HG02840 (cell line): ENCODE measurements around the gene SAP30L.

Experiments used
- ATAC-seq: cut with Tn5 transposase; IDR thresholded peaks from one replicate; pipeline ENCODE4 v1.9.1; 2021; ENCODE audit warnings: mild to moderate bottlenecking, moderate library complexity, moderate number of reproducible peaks; ENCODE audit not compliant: unreplicated experiment, low FRiP score

The SAP30L gene, protein sequence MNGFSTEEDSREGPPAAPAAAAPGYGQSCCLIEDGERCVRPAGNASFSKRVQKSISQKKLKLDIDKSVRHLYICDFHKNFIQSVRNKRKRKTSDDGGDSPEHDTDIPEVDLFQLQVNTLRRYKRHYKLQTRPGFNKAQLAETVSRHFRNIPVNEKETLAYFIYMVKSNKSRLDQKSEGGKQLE

GRCh38 chr5:154445422-154446194 lies at the start of gene SAP30L:
TSS of gene SAP30L (plus strand) at chr5:154445997. CDS start at chr5:154446605, 608 bp downstream.
- ATAC-seq = peak; percentile 91

- ATAC-seq = no peak
Measured at GRCh38 chr5:154396128-154396527, 49.7 kb upstream of the SAP30L start.

GRCh38 chr5:154397652-154398406 lies 48.0 kb upstream of the SAP30L start:
- no peak for ATAC-seq

- no peak for ATAC-seq
Measured at GRCh38 chr5:154400678-154401077, 45.1 kb upstream of the SAP30L start.

GRCh38 chr5:154401355-154401754 lies 44.4 kb upstream of the SAP30L start:
- ATAC-seq = no peak

DNA sequence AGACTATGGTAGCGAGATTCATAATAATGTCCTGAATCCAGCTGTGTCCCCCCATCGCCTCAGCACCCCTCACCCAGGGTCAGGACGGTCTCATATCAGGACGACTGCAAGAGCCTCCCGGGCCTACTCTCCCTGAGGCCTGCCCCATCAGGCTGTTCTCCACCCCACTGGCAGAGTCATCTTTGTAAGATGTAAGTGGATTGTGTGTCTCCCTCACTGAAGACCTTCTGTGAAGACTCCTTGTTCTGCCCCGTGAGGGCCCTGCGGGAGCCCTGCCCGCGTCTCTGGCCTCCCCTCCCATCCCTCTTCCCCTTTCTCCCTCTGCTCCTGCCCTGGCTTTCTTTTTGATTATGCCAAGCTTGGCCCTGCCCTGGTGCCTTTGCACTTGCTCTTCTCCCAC lies 43.9 kb upstream of the SAP30L start:
- ATAC-seq = no peak

- no peak for ATAC-seq
Measured at GRCh38 chr5:154402611-154403010, 43.2 kb upstream of the SAP30L start.

GRCh38 chr5:154403234-154403633 lies 42.6 kb upstream of the SAP30L start:
- ATAC-seq = no peak

DNA sequence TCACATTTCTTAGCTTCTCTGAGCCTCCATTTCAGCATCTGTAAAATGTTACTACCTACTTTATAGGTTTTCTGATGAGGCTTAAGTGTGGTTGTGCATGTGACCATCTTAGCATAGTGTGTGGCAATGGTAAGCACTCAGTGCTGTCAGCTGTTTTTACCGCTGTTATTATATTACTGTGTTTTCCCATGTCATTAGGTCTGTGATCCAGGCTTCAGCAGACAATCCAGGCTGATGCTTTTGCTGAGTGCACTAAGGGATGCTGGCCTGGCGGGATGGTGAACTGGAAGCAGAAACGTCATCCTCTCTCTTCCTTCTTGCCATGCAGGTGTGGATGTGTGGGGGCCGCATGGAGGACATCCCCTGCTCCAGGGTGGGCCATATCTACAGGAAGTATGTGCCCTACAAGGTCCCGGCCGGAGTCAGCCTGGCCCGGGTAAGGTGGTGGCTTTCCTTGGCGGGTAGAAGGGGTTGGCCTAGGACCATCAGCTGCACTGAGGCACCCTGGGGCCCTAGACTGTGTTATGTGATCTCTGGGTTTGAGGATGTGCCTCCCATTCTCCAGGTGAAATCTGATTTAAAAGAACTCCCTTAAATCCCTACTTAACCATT lies 41.9 kb upstream of the SAP30L start:
- no peak for ATAC-seq

DNA sequence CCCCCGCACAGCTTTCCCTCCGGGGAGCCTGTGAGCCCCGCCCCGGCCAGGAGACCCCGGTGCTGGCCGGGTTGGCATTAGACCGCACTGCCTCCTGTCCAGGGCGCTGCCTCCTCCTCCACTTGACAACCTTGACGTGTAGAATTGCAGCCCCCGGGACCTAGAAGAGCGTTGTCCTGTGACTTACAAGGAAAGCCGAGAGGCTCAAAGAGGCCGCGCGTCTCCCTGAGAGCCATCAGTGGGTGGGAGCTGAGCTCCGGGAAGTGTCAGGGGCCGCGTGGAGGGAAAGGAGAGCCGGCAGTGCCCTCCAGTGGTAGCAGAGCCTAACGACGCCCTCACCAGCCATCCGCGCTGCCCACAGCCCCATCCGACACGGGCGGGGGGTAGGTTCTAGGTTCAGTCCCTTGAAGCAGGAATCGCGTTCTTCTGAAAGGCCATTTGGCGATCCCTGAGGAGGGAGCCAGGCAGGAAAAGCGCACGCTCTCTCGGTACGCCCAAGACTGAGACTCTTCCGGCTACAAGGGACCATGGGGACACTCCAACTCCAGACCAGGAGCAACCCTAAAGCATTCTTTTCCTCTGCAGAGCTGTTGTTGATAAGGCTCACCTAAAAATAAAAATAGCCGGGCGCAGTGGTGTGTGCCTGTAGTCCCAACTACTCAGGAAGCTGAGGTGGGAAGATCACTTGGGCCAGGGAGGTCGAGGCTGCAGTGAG lies 40.6 kb upstream of the SAP30L start:
- ATAC-seq = peak; percentile 85

GRCh38 chr5:154406231-154406630 lies 39.6 kb upstream of the SAP30L start:
- no peak for ATAC-seq

- ATAC-seq = no peak
Measured at GRCh38 chr5:154406826-154407225, 39.0 kb upstream of the SAP30L start.

- ATAC-seq = no peak
Measured at GRCh38 chr5:154408811-154409210, 37.0 kb upstream of the SAP30L start.

DNA sequence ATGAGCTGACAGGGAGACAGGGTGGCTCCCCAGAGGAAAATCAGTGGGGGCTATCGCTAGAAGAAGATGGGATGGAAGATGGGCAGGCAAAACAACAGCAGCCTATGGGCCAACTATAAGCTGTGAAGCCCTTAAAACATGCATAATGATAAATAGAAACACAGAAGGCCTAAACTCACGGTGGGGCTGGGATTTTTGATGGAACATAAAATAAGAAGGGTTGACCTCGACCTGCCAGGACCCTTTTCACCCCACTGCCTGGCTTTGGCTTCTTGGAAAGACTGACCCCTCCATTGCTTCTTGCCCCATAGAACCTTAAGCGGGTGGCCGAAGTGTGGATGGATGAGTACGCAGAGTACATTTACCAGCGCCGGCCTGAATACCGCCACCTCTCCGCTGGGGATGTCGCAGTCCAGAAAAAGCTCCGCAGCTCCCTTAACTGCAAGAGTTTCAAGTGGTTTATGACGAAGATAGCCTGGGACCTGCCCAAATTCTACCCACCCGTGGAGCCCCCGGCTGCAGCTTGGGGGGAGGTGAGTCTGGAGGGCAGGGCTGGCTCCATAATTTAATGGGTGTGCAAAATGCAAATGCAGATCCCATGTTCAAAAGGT lies 36.5 kb upstream of the SAP30L start:
- ATAC-seq = no peak

DNA sequence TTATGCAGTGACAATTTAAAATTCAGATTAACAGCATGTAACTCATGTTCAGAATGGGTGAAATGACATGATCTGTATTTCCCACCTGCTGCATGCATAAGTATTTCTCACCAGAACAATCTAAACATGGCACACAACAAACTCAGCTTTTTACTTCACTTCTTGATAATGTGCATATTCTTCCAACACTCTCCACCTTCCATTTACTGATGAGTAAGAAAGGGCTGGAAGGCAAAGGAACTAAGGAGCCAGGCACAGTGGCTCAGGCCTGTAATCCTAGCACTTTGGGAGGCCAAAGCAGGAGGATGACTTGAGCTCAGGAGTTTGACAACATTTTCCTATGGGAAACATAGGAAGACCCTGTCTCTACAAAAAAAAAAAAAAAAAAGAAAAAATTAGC lies 35.8 kb upstream of the SAP30L start:
- no peak for ATAC-seq

- ATAC-seq = no peak
Measured at GRCh38 chr5:154410786-154411185, 35.0 kb upstream of the SAP30L start.

GRCh38 chr5:154411338-154411737 lies 34.5 kb upstream of the SAP30L start:
- no peak for ATAC-seq

DNA sequence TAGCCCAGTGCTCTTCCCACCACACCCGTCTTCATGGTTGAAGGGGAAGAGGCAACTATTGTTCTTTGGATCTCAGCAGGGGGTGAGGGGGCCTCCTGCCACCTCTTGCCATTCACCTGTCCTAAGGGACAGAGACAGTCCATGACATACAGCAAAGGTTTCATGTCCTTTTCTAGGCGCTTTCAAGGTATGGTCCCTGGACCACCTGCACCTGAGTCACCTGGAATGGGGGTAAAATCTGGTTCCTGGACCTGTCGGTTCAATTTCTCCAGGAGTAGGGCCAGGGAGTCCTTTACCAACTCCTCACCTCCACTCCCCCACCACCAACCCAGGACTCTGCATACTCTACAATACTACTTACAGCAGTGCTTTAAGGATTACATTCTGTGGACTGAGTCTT lies 33.5 kb upstream of the SAP30L start:
- no peak for ATAC-seq

DNA sequence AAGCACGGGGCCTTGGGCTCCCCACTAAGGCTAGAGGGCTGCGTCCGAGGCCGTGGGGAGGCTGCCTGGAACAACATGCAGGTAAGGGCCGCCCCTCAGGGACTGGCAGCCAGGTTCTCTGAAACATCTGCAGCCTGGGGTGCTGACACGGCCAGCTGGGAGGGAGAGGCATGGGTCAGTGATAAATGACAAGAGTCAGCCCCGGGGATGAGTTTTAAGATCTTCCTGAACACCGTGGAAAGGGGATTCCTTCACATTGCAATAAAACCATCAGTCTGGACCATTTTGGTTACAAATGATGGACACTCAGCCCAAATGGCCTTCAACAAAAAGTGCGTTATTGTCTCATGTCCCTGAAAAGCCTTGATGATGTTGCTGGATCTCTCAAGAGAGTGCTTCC lies 32.9 kb upstream of the SAP30L start:
- no peak for ATAC-seq

DNA sequence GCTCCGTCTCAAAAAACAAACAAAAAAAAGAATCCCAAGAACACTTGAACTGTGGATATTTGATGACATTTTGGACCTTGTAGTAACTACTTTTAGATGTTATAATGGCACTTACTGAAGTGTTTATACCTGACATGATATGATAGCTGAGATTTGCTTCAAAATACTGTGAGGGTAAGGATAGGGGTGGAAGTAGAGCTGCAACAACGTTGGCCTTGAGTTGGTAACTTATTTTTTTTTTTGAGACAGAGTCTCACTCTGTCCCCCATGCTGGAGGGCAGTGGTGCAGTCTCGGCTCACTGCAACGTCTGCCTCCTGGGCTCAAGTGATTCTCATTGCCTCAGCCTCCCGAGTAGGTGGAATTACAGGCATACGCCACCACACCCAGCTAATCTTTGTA lies 30.7 kb upstream of the SAP30L start:
- no peak for ATAC-seq
